Measurements from ENCODE around the gene OR52J3.

GRCh38 chr11:5090668-5091067 lies 44.3 kb downstream of the OR52J3 start:
- TF ChIP-seq POLR2A (IDR thresholded peaks at IDR 0.05) = no peak
- TF ChIP-seq CTCF (IDR thresholded peaks at IDR 0.05) = no peak
